K562 (cell line): ENCODE results near the gene FGFR1OP2.

Experiments
- EZH2 ChIP-seq: IDR thresholded peaks from 2 replicates; pipeline ENCODE4 v1.6.1; 2012; ENCODE audit warnings: low read depth, mild to moderate bottlenecking, inconsistent platforms, low read length, borderline replicate concordance
- LEF1 ChIP-seq: fragments of 450-650 bp; IDR thresholded peaks from 2 replicates; pipeline ENCODE4 v1.6.1; 2016; ENCODE audit warnings: mild to moderate bottlenecking
- PHB ChIP-seq: fragments of 250-450 bp; sonication (Bioruptor Pico); IDR thresholded peaks from 2 replicates; pipeline ENCODE4 v1.5.0; 2021
- SMC3 ChIP-seq: conservative IDR thresholded peaks from 2 replicates; pipeline ENCODE4 v1.6.1; 2011; ENCODE audit warnings: low read depth, low read length, improper control_type of control experiment; ENCODE audit not compliant: insufficient read depth
- TCF3 ChIP-seq: sonication (generic); formaldehyde crosslinking; IDR thresholded peaks from 2 replicates; pipeline ENCODE4 v1.4.0; 2020; ENCODE audit warnings: mild to moderate bottlenecking, missing genetic modification reagents
- TF ChIP-seq, protein P1 (sequence below): fragments of 450-650 bp; IDR thresholded peaks from 2 replicates; pipeline ENCODE4 v1.7.0; 2016; ENCODE audit warnings: borderline replicate concordance

- TF ChIP-seq SMC3 = peak; percentile 85
- 0 out of 2 replicates have a peak, but pooled peaks have one; percentile 29 for TF ChIP-seq LEF1
- TF ChIP-seq EZH2 = no peak
- TF ChIP-seq, protein P1, sequence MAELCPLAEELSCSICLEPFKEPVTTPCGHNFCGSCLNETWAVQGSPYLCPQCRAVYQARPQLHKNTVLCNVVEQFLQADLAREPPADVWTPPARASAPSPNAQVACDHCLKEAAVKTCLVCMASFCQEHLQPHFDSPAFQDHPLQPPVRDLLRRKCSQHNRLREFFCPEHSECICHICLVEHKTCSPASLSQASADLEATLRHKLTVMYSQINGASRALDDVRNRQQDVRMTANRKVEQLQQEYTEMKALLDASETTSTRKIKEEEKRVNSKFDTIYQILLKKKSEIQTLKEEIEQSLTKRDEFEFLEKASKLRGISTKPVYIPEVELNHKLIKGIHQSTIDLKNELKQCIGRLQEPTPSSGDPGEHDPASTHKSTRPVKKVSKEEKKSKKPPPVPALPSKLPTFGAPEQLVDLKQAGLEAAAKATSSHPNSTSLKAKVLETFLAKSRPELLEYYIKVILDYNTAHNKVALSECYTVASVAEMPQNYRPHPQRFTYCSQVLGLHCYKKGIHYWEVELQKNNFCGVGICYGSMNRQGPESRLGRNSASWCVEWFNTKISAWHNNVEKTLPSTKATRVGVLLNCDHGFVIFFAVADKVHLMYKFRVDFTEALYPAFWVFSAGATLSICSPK = no peak
- TF ChIP-seq PHB (CRISPR knock-in tag) = no peak
- TF ChIP-seq TCF3 (CRISPR knock-in tag) = no peak
These were observed 76.0 kb downstream of the FGFR1OP2 start, which contains the start of gene TM7SF3 for GRCh38 chr12:27014085-27014858.
